Spleen (tissue), 3 donors: ENCODE measurements around the gene KLHL26.

Experiments
- POLR2A ChIP-seq, 3 donors: fragments of 450-650 bp; IDR thresholded peaks; one replicate each; pipeline ENCODE4 v1.5.1; 2017; ENCODE audit warnings: antibody characterized with exemption in 3 of 3, mild to moderate bottlenecking in 1 of 3
- POLR2AphosphoS5 ChIP-seq, 3 donors: sonication (generic); formaldehyde crosslinking; IDR thresholded peaks; one replicate each; pipeline ENCODE4 v1.5.1; 2017; ENCODE audit warnings: antibody characterized with exemption in 3 of 3

DNA sequence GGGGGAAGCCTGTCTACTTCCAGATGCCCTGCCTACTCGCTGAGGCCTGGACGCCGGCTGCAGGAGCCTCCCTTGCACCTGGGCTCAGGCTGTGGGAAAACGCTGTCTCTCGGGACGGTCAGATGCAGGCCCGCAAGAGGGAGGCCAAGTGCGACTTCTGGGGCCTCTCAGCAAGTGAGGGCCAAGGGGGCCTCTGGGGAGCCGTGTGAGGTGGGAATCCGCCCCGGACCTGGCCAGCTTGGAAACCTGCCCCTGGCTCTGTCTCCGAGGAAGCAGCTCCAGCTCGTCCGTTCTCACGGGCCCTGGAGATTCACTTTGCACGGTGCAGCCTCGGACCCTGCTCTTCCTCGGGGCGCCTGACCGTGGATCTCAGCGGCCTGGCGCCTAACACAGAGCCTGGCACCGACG, 35.2 kb downstream of the KLHL26 start:
- TF ChIP-seq POLR2A (IDR thresholded peaks at IDR 0.05), result no peak
- TF ChIP-seq POLR2AphosphoS5 (IDR thresholded peaks at IDR 0.05), result no peak
